HG02981 (cell line): ENCODE results near the gene MPG.
"Not testable (repeated sequence)": the region's sequence is repeated elsewhere in the genome, so short reads cannot be mapped to it uniquely, and the experiment has no call there.

Experiments used
- ATAC-seq: cut with Tn5 transposase; IDR thresholded peaks from one replicate; pipeline ENCODE4 v1.9.1; 2021; ENCODE audit warnings: mild to moderate bottlenecking, moderate library complexity; ENCODE audit not compliant: unreplicated experiment

Gene MPG

GRCh38 chr16:106623-107324, 28.7 kb downstream of the MPG start:
- no peak for ATAC-seq

GRCh38 chr16:112153-112840, 34.3 kb downstream of the MPG start:
- no peak for ATAC-seq

DNA sequence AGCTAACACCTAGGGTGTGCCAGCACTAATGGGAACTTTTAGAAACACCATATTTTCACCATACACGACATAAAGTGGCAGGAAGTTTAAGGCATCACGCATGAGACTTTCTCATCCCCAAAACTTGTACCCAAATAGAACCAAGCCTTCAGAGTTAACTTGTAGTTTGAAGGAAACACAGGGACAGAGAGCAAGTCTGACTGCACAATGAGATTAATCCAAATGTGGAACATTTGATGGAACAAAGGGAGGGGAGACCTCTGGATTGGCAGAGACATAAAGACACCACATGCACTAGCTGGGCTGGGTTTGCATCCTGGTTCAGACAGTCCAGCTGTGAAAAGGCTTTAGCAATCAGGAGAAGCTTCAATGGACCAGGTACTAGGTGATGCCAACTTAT, 36.3 kb downstream of the MPG start:
- ATAC-seq = no peak

GRCh38 chr16:116015-116414, 38.0 kb downstream of the MPG start:
- ATAC-seq = no peak

GRCh38 chr16:117379-118365, 39.6 kb downstream of the MPG start:
- no peak for ATAC-seq

DNA sequence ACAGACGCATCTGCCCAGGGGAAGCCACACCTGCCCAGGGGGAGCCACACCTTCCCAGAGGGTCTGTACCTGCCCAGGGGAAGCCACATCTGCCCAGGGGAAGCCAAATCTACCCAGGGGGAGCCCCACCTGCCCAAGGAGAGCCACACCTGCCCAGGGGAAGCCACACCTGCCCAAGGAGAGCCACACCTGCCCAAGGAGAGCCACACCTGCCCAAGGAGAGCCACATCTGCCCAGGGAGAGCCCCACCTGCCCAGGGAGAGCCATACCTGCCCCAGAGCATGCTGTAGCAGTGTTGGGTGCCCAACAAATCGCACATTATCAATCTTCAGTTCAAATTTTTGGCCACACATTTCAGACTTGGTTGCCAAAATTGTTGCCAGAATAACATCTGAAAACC, 40.8 kb downstream of the MPG start:
- no peak for ATAC-seq

DNA sequence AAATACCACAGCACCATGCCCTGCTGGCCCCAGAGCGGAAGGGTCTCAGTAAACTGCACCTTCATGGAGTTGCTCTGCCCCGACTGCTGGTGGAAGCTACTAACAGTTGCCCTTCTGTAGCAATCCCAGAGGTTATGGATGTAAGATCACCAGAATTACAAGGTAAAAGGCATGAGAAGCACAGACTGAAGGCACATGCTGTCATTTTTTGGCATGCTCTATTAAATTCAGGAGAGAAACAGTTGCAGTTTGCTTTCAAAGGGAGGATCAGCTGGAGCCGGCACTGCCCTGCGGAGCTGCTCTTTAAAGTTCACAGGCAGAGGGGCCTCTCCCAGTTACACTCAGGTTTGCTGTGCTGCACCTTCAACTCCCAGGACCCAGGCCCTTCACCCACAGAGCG, 41.3 kb downstream of the MPG start:
- no peak for ATAC-seq

- no peak for ATAC-seq
Observed at GRCh38 chr16:119835-120491, 41.9 kb downstream of the MPG start.

DNA sequence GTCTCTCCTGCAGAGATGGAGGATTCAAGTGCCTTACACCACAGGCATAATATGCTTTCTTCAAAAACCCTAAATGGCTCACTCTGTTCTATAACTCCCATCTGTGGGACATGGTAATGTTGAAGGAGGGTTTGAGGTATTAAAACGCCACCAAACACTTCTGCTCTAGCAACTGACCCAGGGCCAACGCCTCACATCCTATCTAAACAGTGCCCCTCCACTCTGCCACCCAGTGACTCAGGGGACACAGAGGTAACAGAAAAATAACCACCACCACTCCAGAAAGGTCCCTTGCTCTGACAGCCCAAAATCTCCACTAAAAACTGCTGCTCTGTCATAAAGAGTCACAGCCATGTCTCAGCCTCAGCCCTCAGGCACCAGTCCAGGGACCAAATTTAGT, 42.7 kb downstream of the MPG start:
- ATAC-seq = no peak

- no peak for ATAC-seq
Observed at GRCh38 chr16:122361-122760, 44.3 kb downstream of the MPG start.

GRCh38 chr16:123558-124350, 45.7 kb downstream of the MPG start:
- not testable (repeated sequence) for ATAC-seq

- ATAC-seq = no peak
Observed at GRCh38 chr16:125011-125410, 47.0 kb downstream of the MPG start.

DNA sequence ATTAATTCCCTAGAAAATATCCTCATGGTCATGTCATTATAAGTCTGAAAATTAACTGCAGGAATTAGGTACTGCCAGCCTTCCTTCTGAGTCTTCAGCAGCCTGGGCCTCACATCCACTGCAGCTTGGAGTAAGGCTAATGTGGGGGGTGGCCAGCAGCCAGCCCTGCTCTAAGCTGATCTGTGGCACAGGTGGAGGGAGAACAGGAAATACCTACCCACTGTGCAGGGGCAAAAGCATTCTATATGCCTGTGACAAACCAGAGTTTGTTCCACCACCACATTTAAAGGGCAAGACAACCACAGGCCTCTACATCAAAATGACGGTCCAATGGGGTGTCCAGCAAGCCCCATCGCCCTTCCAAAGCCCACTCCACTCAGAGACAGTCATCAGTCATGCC, 51.0 kb downstream of the MPG start:
- ATAC-seq = no peak

- ATAC-seq = no peak
Observed at GRCh38 chr16:130533-131173, 52.6 kb downstream of the MPG start.

GRCh38 chr16:132120-132519, 54.1 kb downstream of the MPG start:
- ATAC-seq = no peak

DNA sequence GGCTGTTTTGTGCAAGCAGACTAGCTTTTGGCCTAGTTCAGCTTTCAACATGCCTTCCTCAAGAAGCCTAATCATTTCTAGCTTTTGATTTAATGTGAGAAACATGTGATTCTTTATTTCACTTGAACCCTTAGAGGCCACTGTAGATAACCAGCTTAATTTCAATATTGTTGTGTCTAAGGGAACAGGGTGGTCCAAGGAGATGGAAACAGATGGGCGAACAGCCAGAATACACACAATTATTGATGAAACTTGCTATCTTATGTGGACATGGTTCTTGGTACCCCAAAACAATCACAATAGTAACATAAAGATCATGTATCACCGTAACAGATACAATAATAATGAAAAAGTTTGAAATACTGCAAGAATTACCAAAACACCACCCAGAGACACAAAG, 55.7 kb downstream of the MPG start:
- no peak for ATAC-seq
